Measurements from ENCODE around the gene TTC12. TPM values are rescaled to one million over a fixed set of nuclear protein-coding genes. Genes with fewer than 3 reads are reported as not detected.

TTC12 gene, protein sequence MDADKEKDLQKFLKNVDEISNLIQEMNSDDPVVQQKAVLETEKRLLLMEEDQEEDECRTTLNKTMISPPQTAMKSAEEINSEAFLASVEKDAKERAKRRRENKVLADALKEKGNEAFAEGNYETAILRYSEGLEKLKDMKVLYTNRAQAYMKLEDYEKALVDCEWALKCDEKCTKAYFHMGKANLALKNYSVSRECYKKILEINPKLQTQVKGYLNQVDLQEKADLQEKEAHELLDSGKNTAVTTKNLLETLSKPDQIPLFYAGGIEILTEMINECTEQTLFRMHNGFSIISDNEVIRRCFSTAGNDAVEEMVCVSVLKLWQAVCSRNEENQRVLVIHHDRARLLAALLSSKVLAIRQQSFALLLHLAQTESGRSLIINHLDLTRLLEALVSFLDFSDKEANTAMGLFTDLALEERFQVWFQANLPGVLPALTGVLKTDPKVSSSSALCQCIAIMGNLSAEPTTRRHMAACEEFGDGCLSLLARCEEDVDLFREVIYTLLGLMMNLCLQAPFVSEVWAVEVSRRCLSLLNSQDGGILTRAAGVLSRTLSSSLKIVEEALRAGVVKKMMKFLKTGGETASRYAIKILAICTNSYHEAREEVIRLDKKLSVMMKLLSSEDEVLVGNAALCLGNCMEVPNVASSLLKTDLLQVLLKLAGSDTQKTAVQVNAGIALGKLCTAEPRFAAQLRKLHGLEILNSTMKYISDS
- 47.3 and 63.8 TPM in 2 replicates for total RNA-seq
- 37.1 TPM for total RNA-seq (2013)
- polyA plus RNA-seq = 9.0 and 21.3 TPM in 2 replicates
- 18.5 and 38.4 TPM in 2 replicates for polyA minus RNA-seq

- TF ChIP-seq, protein P1, sequence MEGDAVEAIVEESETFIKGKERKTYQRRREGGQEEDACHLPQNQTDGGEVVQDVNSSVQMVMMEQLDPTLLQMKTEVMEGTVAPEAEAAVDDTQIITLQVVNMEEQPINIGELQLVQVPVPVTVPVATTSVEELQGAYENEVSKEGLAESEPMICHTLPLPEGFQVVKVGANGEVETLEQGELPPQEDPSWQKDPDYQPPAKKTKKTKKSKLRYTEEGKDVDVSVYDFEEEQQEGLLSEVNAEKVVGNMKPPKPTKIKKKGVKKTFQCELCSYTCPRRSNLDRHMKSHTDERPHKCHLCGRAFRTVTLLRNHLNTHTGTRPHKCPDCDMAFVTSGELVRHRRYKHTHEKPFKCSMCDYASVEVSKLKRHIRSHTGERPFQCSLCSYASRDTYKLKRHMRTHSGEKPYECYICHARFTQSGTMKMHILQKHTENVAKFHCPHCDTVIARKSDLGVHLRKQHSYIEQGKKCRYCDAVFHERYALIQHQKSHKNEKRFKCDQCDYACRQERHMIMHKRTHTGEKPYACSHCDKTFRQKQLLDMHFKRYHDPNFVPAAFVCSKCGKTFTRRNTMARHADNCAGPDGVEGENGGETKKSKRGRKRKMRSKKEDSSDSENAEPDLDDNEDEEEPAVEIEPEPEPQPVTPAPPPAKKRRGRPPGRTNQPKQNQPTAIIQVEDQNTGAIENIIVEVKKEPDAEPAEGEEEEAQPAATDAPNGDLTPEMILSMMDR (IDR thresholded peaks at IDR 0.05) = no peak
- TF ChIP-seq EZH2 (IDR thresholded peaks at IDR 0.05; ENCODE audit: borderline replicate concordance, insufficient read depth, low read depth, low read length, poor library complexity, severe bottlenecking) = no peak
- Histone ChIP-seq H3K4me2 (replicated peaks; ENCODE audit: low read depth, low read length, poor library complexity, severe bottlenecking) (peak within 1 kb of the TSS; percentile 80), H2AFZ (ENCODE audit: insufficient read depth, low read depth, low read length, poor library complexity, severe bottlenecking) (peak within 1 kb of the TSS; percentile 89), H3K9me3 (ENCODE audit: control extremely low read depth in 1 of 3, control insufficient read depth in 2 of 3, insufficient read depth in 1 of 3, low read length in 2 of 3) (no peaks in the 10 kb centered on the region), H3K4me1 (ENCODE audit: control insufficient read depth in 2 of 2, insufficient read depth in 2 of 2, low read length in 2 of 2) (peaks cover 15 to 20% of the 10 kb centered on the region in 2 donors), H3K79me2 (ENCODE audit: control insufficient read depth, insufficient read depth, low read length) (peaks cover 3% of the 10 kb centered on the region), H3K4me3 (ENCODE audit: control extremely low read depth in 1 of 5, extremely low read depth in 1 of 5, insufficient read depth in 1 of 5, low read depth in 2 of 5, low read length in 4 of 5) (peak within 1 kb of the TSS; percentile 53 to 89 (median 67)), H3K27me3 (replicated peaks in 1 of 4; ENCODE audit: control extremely low read depth in 1 of 4, control insufficient read depth in 3 of 4, insufficient read depth in 4 of 4, low read length in 3 of 4) (no peaks in the 10 kb centered on the region), H3K27ac (ENCODE audit: low read length in 2 of 2) (peak within 1 kb of the TSS; percentile 80 to 94), H4K20me1 (ENCODE audit: control insufficient read depth, insufficient read depth, low read length, poor library complexity, severe bottlenecking) (no peaks in the 10 kb centered on the region), H3K36me3 (replicated peaks in 1 of 2; ENCODE audit: control extremely low read depth in 1 of 2, control insufficient read depth in 1 of 2, extremely low read depth in 1 of 2, insufficient read depth in 2 of 2, low read length in 1 of 2) (peaks cover 0 to 26% of the 10 kb centered on the region in 2 experiments), H3K9ac (ENCODE audit: low read length) (peak within 1 kb of the TSS; percentile 94)
- ChIA-PET POLR2A (no interaction called here), CTCF (interaction anchor here (0.5 to 5.0 kb wide), 7 partner anchors 9 to 1095 kb away, joined by 3 to 32 read pairs (median 4); no protein-coding TSS in a partner anchor)
- intact Hi-C loops (cut with micrococcal nuclease) = loop anchor here (1.0 to 10.0 kb wide), 10 partner anchors 25 to 1437 kb away; partner anchors contain the start of genes C11orf71, CFAP68, FDXACB1 and HTR3A
- Mint-ChIP-seq H3K4me1 (peaks cover 24% of the 10 kb centered on the region), H3K9me3 (ENCODE audit: insufficient read depth) (no peaks in the 10 kb centered on the region), H3K4me3 (peak within 1 kb of the TSS; percentile 82), H3K27ac (peak within 1 kb of the TSS; percentile 87), H3K27me3 (no peaks in the 10 kb centered on the region)
- 4% methylated on average over 53 of the region's 64 CpGs for WGBS (ENCODE audit: insufficient coverage)
- DNase-seq (peak; percentile 94), ATAC-seq (ENCODE audit: low read depth) (peak; percentile 99)
Observed at GRCh38 chr11:113314389-113315301, at the start of gene TTC12. TSS of gene TTC12 (plus strand) at chr11:113314583. CDS start at chr11:113316258, 1,675 bp downstream.

Measured in B cell (primary cell).